ENCODE measurements around the gene PCDHGA3.
"Not testable (repeated sequence)": the region's sequence is repeated elsewhere in the genome, so short reads cannot be mapped to it uniquely, and the experiment has no call there.

Gene PCDHGA3

DNA sequence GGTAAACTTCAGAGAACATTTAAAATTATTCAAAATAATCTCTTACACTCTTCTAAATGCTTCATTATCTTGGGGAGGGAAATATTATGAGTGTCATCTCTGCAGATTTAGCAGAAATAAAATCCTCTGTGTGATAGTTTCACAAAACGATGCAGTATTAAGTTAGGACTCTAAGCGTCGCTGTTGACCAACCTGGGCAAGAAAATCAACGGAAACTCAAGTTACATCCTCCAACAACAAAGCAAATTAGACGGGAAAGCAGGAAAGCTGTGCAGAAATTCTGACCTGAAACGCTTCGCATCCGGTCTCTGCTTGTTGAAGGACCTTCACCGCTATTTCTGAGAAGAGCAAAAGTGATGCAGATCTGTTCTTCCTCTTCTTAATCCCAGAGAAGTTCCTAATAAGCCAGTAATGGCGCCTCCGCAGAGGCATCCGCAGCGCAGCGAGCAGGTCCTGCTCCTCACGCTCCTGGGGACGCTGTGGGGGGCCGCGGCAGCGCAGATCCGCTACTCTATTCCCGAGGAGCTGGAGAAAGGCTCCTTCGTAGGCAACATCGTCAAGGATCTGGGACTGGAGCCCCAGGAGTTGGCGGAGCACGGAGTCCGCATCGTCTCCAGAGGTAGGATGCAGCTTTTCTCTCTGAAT lies 30.2 kb downstream of the PCDHGA3 start, which contains the start of gene PCDHGA6:
PCDHGA6 (plus strand) TSS at position 219 of the 645 bp plus-strand sequence; CDS start at position 412, 193 bp downstream.
- no peaks in the 10 kb centered on the region for H3K27me3 ChIP-seq (ENCODE audit: insufficient read depth, insufficient read length)
- no peaks in the 10 kb centered on the region for H3K4me1 ChIP-seq (ENCODE audit: insufficient read depth, insufficient read length)
- H3K4me3 ChIP-seq (ENCODE audit: insufficient read length, low read depth) = no peak within 1 kb of the TSS
- TF ChIP-seq SUZ12 (IDR thresholded peaks at IDR 0.05; ENCODE audit: extremely low read depth, insufficient read depth, insufficient read length) (no peak), YY1 (IDR thresholded peaks at IDR 0.05; ENCODE audit: insufficient read depth, insufficient read length) (no peak), ZNF274 (IDR thresholded peaks at IDR 0.05; ENCODE audit: low read depth, low read length) (no peak)
- H3K36me3 ChIP-seq (ENCODE audit: insufficient read depth, insufficient read length, low read length) = no peaks in the 10 kb centered on the region
- peaks cover 17% of the 10 kb centered on the region; the same call in 1 of the 2 replicates for H3K9me3 ChIP-seq (ENCODE audit: insufficient read depth, low read length)
- H3K9ac ChIP-seq (ENCODE audit: insufficient read length, low read depth) = no peak within 1 kb of the TSS
- DNase-seq (ENCODE audit: low read depth, low spot score) = no peak

DNA sequence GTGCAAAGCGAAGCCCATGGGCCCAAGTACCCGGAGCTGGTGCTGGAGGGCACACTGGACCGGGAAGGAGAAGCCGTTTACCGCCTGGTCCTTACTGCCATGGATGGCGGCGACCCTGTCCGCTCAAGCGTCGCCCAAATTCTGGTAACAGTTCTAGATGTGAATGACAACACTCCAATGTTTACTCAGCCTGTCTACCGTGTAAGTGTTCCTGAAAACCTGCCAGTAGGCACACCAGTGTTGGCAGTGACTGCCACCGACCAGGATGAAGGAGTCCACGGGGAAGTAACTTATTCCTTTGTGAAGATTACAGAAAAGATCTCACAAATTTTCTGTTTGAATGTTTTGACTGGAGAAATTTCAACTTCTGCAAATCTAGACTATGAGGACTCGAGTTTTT lies 31.0 kb downstream of the PCDHGA3 start:
- Histone ChIP-seq H3K4me3 (ENCODE audit: insufficient read length, low read depth) (no peak overlapping the region), H3K27me3 (ENCODE audit: insufficient read depth, insufficient read length) (no peaks in the 10 kb centered on the region), H3K36me3 (ENCODE audit: insufficient read depth, insufficient read length, low read length) (no peaks in the 10 kb centered on the region), H3K9me3 (ENCODE audit: insufficient read depth, low read length) (peaks cover 17% of the 10 kb centered on the region; the same call in 1 of the 2 replicates), H3K4me1 (ENCODE audit: insufficient read depth, insufficient read length) (no peaks in the 10 kb centered on the region), H3K9ac (ENCODE audit: insufficient read length, low read depth) (no peak overlapping the region)
- no peak for DNase-seq (ENCODE audit: low read depth, low spot score)
- TF ChIP-seq ZNF274 (IDR thresholded peaks at IDR 0.05; ENCODE audit: low read depth, low read length) (no peak), SUZ12 (IDR thresholded peaks at IDR 0.05; ENCODE audit: extremely low read depth, insufficient read depth, insufficient read length) (no peak), YY1 (IDR thresholded peaks at IDR 0.05; ENCODE audit: insufficient read depth, insufficient read length) (no peak)

DNA sequence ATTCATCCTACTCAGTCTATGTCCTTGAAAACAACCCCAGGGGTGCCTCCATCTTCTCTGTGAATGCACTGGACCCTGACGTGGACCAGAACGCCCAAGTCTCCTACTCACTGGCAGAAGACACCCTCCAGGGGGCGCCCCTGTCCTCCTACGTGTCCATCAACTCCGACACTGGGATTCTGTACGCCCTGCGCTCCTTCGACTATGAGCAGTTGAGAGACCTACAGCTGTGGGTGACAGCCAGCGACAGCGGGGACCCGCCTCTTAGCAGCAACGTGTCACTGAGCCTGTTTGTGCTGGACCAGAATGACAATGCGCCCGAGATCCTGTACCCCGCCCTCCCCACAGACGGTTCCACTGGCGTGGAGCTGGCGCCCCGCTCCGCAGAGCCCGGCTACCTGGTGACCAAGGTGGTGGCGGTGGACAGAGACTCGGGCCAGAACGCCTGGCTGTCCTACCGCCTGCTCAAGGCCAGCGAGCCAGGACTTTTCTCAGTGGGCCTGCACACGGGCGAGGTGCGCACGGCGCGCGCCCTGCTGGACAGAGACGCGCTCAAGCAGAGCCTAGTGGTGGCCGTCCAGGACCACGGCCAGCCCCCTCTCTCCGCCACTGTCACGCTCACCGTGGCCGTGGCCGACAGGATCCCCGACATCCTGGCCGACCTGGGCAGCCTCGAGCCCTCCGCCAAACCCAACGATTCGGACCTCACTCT lies 32.0 kb downstream of the PCDHGA3 start:
- H3K9me3 ChIP-seq (ENCODE audit: insufficient read depth, low read length) = peaks cover 16% of the 10 kb centered on the region; the same call in 1 of the 2 replicates
- not testable (repeated sequence) for H3K4me1 ChIP-seq (ENCODE audit: insufficient read depth, insufficient read length); H3K36me3 ChIP-seq (ENCODE audit: insufficient read depth, insufficient read length, low read length); H3K27me3 ChIP-seq (ENCODE audit: insufficient read depth, insufficient read length); H3K9ac ChIP-seq (ENCODE audit: insufficient read length, low read depth); H3K4me3 ChIP-seq (ENCODE audit: insufficient read length, low read depth); DNase-seq (ENCODE audit: low read depth, low spot score)

DNA sequence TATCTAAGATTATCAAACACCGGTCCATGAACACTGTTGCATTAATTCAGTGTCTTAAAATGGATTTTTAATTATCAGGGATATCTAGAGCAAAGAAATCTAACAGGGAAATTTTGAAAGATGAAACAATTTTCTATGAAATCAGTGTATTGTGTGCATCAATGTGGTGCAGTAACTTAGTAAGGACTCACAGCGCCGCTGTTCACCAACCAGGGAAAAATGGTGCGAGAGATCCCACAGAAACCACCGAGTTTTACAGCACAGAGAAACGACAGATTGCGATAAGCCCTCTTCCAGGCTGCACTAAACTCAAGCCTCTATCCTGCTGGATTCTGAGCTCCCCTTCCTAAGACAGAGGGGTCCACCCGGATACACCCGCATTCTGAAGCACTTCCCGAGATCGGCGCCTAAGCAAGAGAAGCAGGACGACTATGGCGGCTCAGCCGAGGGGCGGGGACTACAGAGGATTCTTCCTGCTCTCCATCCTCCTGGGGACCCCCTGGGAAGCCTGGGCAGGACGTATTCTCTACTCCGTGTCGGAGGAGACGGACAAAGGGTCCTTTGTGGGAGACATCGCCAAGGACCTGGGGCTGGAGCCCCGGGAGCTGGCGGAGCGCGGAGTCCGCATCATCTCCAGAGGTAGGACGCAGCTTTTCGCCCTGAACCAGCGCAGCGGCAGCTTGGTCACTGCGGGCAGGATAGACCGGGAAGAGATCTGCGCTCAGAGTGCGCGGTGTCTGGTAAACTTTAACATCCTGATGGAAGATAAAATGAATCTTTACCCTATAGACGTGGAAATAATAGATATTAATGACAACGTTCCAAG lies 39.1 kb downstream of the PCDHGA3 start, which contains the start of gene PCDHGA7:
PCDHGA7 (plus strand) TSS at position 274 of the 826 bp plus-strand sequence; CDS start at position 432, 158 bp downstream.
- H3K9ac ChIP-seq (ENCODE audit: insufficient read length, low read depth) = no peak within 1 kb of the TSS
- no peak within 1 kb of the TSS for H3K4me3 ChIP-seq (ENCODE audit: insufficient read length, low read depth)
- no peak for TF ChIP-seq SUZ12 (IDR thresholded peaks at IDR 0.05; ENCODE audit: extremely low read depth, insufficient read depth, insufficient read length)
- no peak for TF ChIP-seq YY1 (IDR thresholded peaks at IDR 0.05; ENCODE audit: insufficient read depth, insufficient read length)
- TF ChIP-seq ZNF274 (IDR thresholded peaks at IDR 0.05; ENCODE audit: low read depth, low read length) = no peak

DNA sequence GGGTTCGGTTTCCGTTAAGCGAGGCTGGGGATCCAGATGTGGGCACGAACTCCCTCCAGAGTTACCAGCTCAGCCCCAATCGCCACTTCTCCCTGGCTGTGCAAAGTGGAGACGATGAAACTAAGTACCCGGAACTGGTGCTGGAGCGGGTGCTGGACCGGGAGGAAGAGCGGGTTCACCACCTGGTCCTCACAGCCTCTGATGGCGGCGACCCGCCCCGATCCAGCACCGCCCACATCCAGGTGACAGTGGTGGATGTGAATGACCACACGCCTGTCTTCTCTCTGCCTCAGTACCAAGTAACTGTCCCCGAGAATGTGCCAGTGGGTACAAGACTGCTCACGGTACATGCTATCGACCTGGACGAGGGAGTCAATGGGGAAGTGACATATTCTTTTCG lies 39.7 kb downstream of the PCDHGA3 start:
- Histone ChIP-seq H3K9ac (ENCODE audit: insufficient read length, low read depth) (no peak overlapping the region), H3K27me3 (ENCODE audit: insufficient read depth, insufficient read length) (no peaks in the 10 kb centered on the region), H3K36me3 (ENCODE audit: insufficient read depth, insufficient read length, low read length) (no peaks in the 10 kb centered on the region), H3K4me3 (ENCODE audit: insufficient read length, low read depth) (no peak overlapping the region), H3K4me1 (ENCODE audit: insufficient read depth, insufficient read length) (no peaks in the 10 kb centered on the region), H3K9me3 (ENCODE audit: insufficient read depth, low read length) (no peaks in the 10 kb centered on the region; the same call in 1 of the 2 replicates)
- TF ChIP-seq ZNF274 (IDR thresholded peaks at IDR 0.05; ENCODE audit: low read depth, low read length) (no peak), SUZ12 (IDR thresholded peaks at IDR 0.05; ENCODE audit: extremely low read depth, insufficient read depth, insufficient read length) (no peak), YY1 (IDR thresholded peaks at IDR 0.05; ENCODE audit: insufficient read depth, insufficient read length) (no peak)
- DNase-seq (ENCODE audit: low read depth, low spot score) = no peak

More for the DNA sequence above, 39.1 kb downstream of the PCDHGA3 start, which contains the start of gene PCDHGA7:
- Histone ChIP-seq H3K27me3 (ENCODE audit: insufficient read depth, insufficient read length) (no peaks in the 10 kb centered on the region), H3K4me1 (ENCODE audit: insufficient read depth, insufficient read length) (no peaks in the 10 kb centered on the region), H3K36me3 (ENCODE audit: insufficient read depth, insufficient read length, low read length) (no peaks in the 10 kb centered on the region), H3K9me3 (ENCODE audit: insufficient read depth, low read length) (no peaks in the 10 kb centered on the region; the same call in 1 of the 2 replicates)
- no peak for DNase-seq (ENCODE audit: low read depth, low spot score)

DNA sequence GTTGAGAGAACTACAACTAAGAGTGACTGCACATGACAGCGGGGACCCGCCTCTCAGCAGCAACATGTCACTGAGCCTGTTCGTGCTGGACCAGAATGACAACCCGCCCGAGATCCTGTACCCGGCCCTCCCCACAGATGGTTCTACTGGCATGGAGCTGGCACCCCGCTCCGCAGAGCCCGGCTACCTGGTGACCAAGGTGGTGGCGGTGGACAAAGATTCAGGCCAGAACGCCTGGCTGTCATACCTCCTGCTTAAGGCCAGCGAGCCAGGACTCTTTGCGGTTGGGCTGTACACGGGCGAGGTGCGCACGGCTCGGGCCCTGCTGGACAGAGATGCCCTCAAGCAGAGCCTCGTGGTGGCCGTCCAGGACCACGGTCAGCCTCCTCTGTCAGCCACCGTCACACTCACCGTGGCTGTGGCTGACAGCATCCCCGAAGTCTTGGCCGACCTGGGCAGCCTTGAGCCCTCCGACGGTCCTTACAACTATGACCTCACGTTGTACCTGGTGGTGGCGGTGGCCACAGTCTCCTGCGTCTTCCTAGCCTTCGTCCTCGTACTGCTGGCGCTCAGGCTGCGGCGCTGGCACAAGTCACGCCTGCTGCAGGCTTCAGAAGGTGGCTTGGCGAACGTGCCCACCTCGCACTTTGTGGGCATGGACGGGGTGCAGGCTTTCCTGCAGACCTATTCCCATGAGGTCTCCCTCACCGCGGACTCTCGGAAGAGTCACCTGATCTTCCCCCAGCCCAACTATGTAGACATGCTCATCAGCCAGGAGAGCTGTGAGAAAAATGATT lies 41.0 kb downstream of the PCDHGA3 start:
- no peaks in the 10 kb centered on the region for H3K36me3 ChIP-seq (ENCODE audit: insufficient read depth, insufficient read length, low read length)
- H3K9me3 ChIP-seq (ENCODE audit: insufficient read depth, low read length) = no peaks in the 10 kb centered on the region; the same call in 1 of the 2 replicates
- TF ChIP-seq SUZ12 (IDR thresholded peaks at IDR 0.05; ENCODE audit: extremely low read depth, insufficient read depth, insufficient read length) (no peak), ZNF274 (IDR thresholded peaks at IDR 0.05; ENCODE audit: low read depth, low read length) (no peak), YY1 (IDR thresholded peaks at IDR 0.05; ENCODE audit: insufficient read depth, insufficient read length) (no peak)
- no peaks in the 10 kb centered on the region for H3K27me3 ChIP-seq (ENCODE audit: insufficient read depth, insufficient read length)
- no peak overlapping the region for H3K9ac ChIP-seq (ENCODE audit: insufficient read length, low read depth)
- no peaks in the 10 kb centered on the region for H3K4me1 ChIP-seq (ENCODE audit: insufficient read depth, insufficient read length)
- no peak overlapping the region for H3K4me3 ChIP-seq (ENCODE audit: insufficient read length, low read depth)
- no peak for DNase-seq (ENCODE audit: low read depth, low spot score)

DNA sequence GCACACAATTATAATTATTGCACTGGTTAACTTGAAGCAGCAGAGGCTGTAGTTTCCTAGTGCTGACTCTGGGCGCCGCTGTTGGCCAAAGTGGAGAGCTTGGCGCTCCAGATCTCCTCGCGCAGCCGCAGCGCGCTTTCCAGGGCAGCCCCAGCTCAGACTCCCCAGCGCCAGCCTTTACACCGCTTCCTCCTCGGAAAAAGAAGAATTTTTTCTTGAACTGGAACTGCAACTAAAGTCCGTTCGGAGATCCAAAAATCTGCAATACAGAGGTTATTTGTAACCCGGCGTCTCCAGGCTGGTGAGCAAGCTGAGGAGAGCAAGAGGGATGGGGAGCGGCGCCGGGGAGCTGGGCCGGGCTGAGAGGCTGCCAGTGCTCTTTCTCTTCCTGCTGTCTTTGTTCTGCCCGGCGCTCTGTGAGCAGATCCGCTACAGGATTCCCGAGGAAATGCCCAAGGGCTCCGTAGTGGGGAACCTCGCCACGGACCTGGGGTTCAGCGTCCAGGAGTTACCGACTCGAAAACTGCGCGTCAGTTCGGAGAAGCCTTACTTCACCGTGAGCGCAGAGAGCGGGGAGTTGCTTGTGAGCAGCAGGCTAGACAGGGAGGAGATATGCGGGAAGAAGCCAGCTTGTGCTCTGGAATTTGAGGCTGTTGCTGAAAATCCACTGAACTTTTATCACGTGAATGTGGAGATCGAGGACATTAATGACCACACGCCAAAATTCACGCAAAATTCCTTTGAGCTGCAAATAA lies 44.1 kb downstream of the PCDHGA3 start, which contains the start of gene PCDHGB4:
PCDHGB4 (plus strand) TSS at position 142 of the 755 bp plus-strand sequence; CDS start at position 329, 187 bp downstream.
- DNase-seq (ENCODE audit: low read depth, low spot score); H3K4me1 ChIP-seq (ENCODE audit: insufficient read depth, insufficient read length); H3K4me3 ChIP-seq (ENCODE audit: insufficient read length, low read depth); H3K9ac ChIP-seq (ENCODE audit: insufficient read length, low read depth); H3K36me3 ChIP-seq (ENCODE audit: insufficient read depth, insufficient read length, low read length); H3K27me3 ChIP-seq (ENCODE audit: insufficient read depth, insufficient read length); H3K9me3 ChIP-seq (ENCODE audit: insufficient read depth, low read length): not testable (repeated sequence)

Measured in NT2/D1 (cell line).